ENCODE data around the gene EPN1. TPM values are rescaled to one million over a fixed set of nuclear protein-coding genes. Genes with fewer than 3 reads are reported as not detected.

Gene EPN1
- polyA plus RNA-seq, 1 of the 3 experiments (the other 2 are of a cell fraction) = 134 TPM

DNA sequence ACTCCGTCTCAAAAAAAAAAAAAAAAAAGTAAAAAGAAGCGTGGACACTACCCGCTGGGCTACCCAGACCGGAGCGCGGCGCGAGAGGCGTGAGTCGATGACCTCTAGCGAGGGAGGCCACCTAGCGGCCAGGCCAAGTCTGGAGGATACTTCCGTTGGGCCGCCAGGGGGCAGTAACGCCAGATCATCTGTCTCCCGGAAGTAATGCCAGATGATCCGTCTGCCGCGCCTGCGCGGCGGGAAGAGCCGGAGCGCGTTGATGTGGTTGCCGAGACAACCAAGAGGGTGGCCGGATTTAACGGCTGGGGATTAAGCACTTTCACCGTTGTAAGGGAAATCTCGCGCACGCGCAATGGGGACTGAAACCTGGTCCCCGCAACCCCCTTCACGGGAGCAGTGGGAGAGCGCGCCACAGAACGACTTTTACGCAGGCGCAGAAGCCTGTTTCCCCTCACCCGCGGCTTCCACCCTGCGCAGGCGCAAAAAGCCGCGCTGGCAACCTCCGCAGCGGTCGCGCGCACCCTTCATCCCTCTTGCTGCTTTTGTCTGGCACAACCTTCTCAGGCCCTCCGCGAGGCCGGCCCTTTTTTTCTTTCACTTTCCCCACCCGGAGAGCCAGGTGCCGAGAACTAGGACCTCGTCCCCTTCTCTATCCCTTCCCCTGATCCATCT, 21.2 kb upstream of the EPN1 start:
- Histone ChIP-seq H3K27ac (ENCODE audit: low read depth in 2 of 2, low read length in 1 of 2) (peak overlapping the region; percentile 99 to 100), H3K9ac (peak overlapping the region; percentile 99), H3F3A (replicated peaks; ENCODE audit: insufficient read depth) (peaks cover 5% of the 10 kb centered on the region), H3K4me3 (ENCODE audit: low read depth in 2 of 2, low read length in 1 of 2) (peak overlapping the region; percentile 92 to 96), H3K79me2 (ENCODE audit: insufficient read depth) (peaks cover 38% of the 10 kb centered on the region), H3K4me2 (peak overlapping the region; percentile 84), H3K27me3 (ENCODE audit: insufficient read depth) (no peaks in the 10 kb centered on the region), H3K9me3 (no peaks in the 10 kb centered on the region), H3K36me3 (replicated peaks in 1 of 2; ENCODE audit: control insufficient read depth in 1 of 2, insufficient read depth in 2 of 2, low read length in 1 of 2) (peaks cover 16 to 23% of the 10 kb centered on the region in 2 experiments), H3K4me1 (ENCODE audit: control insufficient read depth in 1 of 2, insufficient read depth in 2 of 2, low read depth in 1 of 2, low read length in 1 of 2) (peaks cover 14 to 33% of the 10 kb centered on the region in 2 experiments; a peak in 3 of 4 replicates), H3K9me2 (no peaks in the 10 kb centered on the region), H4K20me1 (ENCODE audit: insufficient read depth) (peaks cover 34% of the 10 kb centered on the region), H2AFZ (ENCODE audit: low read depth) (peak overlapping the region; percentile 30; the same call in 1 of the 2 replicates)
- ChIA-PET POLR2A (interaction anchor here (0.7 to 1.5 kb wide), 8 partner anchors 11 to 315 kb away, joined by 3 to 5 read pairs (median 4); partner anchors contain the start of genes KMT5C, ZNF524, ZNF581 and ZNF628), CTCF (interaction anchor here (0.6 to 3.9 kb wide), 24 partner anchors 9 to 270 kb away, joined by 3 to 36 read pairs (median 4); partner anchors contain the start of genes TMEM238, ZNF579, ZNF581 and ZNF784)
- DNase-seq = peak; percentile 92
- WGBS (ENCODE audit: low lambda C conversion rate) = 2% methylated on average over 50 of the region's 57 CpGs
- TF ChIP-seq, protein P1, sequence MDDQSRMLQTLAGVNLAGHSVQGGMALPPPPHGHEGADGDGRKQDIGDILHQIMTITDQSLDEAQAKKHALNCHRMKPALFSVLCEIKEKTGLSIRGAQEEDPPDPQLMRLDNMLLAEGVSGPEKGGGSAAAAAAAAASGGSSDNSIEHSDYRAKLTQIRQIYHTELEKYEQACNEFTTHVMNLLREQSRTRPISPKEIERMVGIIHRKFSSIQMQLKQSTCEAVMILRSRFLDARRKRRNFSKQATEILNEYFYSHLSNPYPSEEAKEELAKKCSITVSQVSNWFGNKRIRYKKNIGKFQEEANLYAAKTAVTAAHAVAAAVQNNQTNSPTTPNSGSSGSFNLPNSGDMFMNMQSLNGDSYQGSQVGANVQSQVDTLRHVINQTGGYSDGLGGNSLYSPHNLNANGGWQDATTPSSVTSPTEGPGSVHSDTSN (IDR thresholded peaks at IDR 0.05) = no peak
- TF ChIP-seq RAD21 (IDR thresholded peaks at IDR 0.05; ENCODE audit: low read length) (peak; percentile 61), JUND (IDR thresholded peaks at IDR 0.05) (no peak), RFX5 (IDR thresholded peaks at IDR 0.05; ENCODE audit: low read length) (peak; percentile 67), FOSL2 (IDR thresholded peaks at IDR 0.05; ENCODE audit: borderline replicate concordance, low read depth) (no peak), FOXM1 (IDR thresholded peaks at IDR 0.05; ENCODE audit: low read depth) (no peak), EZH2phosphoT487 (IDR thresholded peaks at IDR 0.05; ENCODE audit: borderline replicate concordance, low read depth) (no peak), RCOR1 (IDR thresholded peaks at IDR 0.05; ENCODE audit: low read length) (no peak), FOXJ3 (CRISPR knock-in tag; IDR thresholded peaks at IDR 0.05) (no peak), NRF1 (IDR thresholded peaks at IDR 0.05; ENCODE audit: low read depth, low read length) (peak; percentile 92), EP300 (IDR thresholded peaks at IDR 0.05; ENCODE audit: borderline replicate concordance in 1 of 2, low read depth in 1 of 2, low read length in 1 of 2) (no peak), POLR2AphosphoS5 (IDR thresholded peaks at IDR 0.05; ENCODE audit: low read depth, low read length) (peak; percentile 79), NFIC (IDR thresholded peaks at IDR 0.05; ENCODE audit: borderline replicate concordance) (no peak), MEF2A (IDR thresholded peaks at IDR 0.05; ENCODE audit: borderline replicate concordance, low read depth) (no peak), ELF1 (IDR thresholded peaks at IDR 0.05) (peak; percentile 99), RXRA (IDR thresholded peaks at IDR 0.05; ENCODE audit: borderline replicate concordance, low read depth) (no peak), CHD2 (IDR thresholded peaks at IDR 0.05; ENCODE audit: low read length, partially characterized antibody) (peak; percentile 82), GABPA (IDR thresholded peaks at IDR 0.05; ENCODE audit: low read depth) (peak; percentile 81), MXI1 (IDR thresholded peaks at IDR 0.05; ENCODE audit: low read depth, low read length) (no peak), SMC3 (IDR thresholded peaks at IDR 0.05; ENCODE audit: low read depth, low read length) (peak; percentile 74)
- TF ChIP-seq, protein P2, sequence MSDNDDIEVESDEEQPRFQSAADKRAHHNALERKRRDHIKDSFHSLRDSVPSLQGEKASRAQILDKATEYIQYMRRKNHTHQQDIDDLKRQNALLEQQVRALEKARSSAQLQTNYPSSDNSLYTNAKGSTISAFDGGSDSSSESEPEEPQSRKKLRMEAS (IDR thresholded peaks at IDR 0.05; ENCODE audit: low read depth) = peak; percentile 80
- TF ChIP-seq, protein P3, sequence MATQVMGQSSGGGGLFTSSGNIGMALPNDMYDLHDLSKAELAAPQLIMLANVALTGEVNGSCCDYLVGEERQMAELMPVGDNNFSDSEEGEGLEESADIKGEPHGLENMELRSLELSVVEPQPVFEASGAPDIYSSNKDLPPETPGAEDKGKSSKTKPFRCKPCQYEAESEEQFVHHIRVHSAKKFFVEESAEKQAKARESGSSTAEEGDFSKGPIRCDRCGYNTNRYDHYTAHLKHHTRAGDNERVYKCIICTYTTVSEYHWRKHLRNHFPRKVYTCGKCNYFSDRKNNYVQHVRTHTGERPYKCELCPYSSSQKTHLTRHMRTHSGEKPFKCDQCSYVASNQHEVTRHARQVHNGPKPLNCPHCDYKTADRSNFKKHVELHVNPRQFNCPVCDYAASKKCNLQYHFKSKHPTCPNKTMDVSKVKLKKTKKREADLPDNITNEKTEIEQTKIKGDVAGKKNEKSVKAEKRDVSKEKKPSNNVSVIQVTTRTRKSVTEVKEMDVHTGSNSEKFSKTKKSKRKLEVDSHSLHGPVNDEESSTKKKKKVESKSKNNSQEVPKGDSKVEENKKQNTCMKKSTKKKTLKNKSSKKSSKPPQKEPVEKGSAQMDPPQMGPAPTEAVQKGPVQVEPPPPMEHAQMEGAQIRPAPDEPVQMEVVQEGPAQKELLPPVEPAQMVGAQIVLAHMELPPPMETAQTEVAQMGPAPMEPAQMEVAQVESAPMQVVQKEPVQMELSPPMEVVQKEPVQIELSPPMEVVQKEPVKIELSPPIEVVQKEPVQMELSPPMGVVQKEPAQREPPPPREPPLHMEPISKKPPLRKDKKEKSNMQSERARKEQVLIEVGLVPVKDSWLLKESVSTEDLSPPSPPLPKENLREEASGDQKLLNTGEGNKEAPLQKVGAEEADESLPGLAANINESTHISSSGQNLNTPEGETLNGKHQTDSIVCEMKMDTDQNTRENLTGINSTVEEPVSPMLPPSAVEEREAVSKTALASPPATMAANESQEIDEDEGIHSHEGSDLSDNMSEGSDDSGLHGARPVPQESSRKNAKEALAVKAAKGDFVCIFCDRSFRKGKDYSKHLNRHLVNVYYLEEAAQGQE (IDR thresholded peaks at IDR 0.05; ENCODE audit: low read depth, low read length) = no peak
- TF ChIP-seq, protein P4, sequence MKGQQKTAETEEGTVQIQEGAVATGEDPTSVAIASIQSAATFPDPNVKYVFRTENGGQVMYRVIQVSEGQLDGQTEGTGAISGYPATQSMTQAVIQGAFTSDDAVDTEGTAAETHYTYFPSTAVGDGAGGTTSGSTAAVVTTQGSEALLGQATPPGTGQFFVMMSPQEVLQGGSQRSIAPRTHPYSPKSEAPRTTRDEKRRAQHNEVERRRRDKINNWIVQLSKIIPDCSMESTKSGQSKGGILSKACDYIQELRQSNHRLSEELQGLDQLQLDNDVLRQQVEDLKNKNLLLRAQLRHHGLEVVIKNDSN (IDR thresholded peaks at IDR 0.05; ENCODE audit: borderline replicate concordance, low read depth) = no peak
- TF ChIP-seq, protein P5, sequence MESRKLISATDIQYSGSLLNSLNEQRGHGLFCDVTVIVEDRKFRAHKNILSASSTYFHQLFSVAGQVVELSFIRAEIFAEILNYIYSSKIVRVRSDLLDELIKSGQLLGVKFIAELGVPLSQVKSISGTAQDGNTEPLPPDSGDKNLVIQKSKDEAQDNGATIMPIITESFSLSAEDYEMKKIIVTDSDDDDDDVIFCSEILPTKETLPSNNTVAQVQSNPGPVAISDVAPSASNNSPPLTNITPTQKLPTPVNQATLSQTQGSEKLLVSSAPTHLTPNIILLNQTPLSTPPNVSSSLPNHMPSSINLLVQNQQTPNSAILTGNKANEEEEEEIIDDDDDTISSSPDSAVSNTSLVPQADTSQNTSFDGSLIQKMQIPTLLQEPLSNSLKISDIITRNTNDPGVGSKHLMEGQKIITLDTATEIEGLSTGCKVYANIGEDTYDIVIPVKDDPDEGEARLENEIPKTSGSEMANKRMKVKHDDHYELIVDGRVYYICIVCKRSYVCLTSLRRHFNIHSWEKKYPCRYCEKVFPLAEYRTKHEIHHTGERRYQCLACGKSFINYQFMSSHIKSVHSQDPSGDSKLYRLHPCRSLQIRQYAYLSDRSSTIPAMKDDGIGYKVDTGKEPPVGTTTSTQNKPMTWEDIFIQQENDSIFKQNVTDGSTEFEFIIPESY (IDR thresholded peaks at IDR 0.05; ENCODE audit: borderline replicate concordance, low read depth) = peak; percentile 43
- TF ChIP-seq, protein P6, sequence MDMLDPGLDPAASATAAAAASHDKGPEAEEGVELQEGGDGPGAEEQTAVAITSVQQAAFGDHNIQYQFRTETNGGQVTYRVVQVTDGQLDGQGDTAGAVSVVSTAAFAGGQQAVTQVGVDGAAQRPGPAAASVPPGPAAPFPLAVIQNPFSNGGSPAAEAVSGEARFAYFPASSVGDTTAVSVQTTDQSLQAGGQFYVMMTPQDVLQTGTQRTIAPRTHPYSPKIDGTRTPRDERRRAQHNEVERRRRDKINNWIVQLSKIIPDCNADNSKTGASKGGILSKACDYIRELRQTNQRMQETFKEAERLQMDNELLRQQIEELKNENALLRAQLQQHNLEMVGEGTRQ (IDR thresholded peaks at IDR 0.05; ENCODE audit: borderline replicate concordance, low read depth, low read length) = no peak

All from SK-N-SH (cell line).